Fibroblast of the conjunctiva (primary cell): ENCODE results near the gene ARID5B.
A peak's percentile ranks its signal among the peaks of the same experiment; 100 is the strongest.

Experiments used
- DNase-seq: peaks from one replicate; pipeline ENCODE4 v3.0.0-alpha.2; 2010; ENCODE audit warnings: low read depth

The ARID5B gene

DNA sequence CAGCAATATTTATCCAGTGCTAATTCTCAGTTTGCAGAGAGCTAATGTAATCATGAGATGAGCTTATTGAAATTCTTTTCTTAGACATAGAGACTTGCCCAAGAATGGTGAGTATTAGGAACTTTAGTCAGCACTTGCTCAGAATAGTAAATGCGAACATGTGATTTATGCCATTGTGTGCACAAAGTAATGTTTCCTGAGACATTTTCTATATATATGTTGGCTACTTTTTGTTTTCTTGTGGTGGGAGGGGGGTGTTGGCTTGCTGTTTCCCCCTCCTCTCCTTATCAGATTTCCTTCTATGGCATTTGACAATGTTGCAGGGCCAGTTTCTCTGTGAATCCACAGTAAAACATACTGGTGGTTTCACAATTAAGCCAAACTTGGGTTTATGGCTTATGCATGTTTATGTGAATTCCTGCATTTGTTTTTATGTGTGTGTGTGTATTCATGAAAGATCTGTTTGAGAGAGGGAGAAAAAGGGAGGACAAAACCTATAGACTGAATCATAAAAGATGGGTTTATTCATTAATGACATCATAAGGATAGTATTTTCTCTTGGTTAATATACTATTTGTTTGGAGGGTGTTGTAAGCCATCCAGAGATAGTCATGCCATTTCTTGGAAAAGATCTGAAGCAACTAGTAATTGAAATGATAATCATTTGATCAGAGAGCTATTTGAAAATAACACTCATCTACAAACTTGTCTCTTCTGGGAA lies 36.3 kb downstream of the ARID5B start:
- no peak for DNase-seq

DNA sequence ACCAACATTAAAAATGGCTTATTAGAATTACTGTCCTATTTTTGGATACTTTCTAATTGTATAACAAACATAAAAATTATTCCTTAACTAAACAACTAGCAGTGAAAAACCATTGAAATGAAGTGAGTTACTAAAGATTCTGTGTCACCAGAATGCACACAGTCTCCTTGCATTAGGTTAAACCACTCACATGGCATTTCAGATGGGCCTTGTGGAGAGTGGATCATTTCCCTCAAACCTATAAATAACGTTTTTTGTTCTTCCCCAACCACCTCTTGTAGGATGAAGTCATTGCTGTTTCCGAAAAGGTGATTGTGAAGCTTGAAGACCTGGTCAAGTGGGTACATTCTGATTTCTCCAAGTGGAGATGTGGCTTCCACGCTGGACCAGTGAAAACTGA lies 38.4 kb downstream of the ARID5B start:
- no peak for DNase-seq

DNA sequence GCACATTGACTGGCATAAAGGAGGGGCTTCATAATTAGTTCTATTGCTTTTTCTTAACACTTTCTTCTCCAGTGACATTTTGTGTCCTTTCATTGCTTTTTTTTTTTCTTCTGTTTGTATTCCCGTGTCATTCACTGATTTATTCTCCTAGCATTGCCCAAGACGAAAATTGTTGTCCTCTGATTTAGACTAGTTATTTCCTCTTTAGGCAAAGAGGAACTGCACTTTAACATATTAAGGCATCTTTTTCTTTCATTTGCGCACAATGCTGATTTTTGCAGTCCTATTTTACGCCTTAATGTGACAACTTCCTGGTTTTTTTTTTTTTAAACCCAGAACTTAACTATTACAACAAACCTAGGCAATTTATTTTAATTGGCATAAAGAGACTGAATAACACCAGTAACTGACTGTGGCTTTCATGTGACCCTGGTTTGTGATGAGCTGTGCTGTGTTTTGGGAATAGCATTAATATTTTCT lies 39.7 kb downstream of the ARID5B start:
- DNase-seq = no peak

DNA sequence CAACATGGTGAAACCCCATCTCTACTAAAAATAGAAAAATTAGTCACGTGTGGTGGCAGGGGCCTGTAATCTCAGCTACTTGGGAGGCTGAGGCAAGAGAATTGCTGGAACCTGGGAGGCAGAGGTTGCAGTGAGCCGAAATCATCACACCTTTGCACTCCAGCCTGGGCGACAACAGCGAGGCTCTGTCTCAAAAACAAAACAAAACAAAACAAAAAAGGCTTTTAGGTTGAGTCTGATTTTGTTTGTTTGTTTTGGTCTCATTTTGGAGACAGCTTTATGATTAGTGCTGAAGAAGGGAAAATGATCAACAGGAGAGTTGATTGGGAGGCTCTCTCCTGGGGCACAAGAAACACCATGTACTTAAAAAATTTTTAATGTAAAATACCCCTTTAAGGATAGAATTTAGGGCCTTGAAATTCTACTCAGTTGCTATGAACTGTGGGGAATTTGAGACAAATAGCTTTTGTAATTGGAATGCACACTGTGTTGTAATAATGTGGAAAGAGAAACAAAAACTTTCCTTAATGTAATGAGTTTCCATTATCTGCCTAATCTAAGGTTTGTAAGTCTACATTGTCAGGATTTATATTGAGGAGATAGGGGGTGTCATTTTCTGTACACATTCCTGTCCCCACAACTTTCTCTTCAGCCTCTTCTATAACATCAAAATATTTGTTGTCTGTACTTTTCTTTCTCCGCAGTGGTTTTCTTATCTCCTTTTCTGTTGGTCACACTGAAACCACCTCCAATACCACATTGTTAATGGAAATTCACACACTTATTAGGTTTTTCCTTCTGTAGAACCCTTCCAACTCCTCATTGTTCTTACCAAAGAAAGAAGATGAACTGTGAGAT lies 41.3 kb downstream of the ARID5B start:
- DNase-seq = peak; percentile 27

DNA sequence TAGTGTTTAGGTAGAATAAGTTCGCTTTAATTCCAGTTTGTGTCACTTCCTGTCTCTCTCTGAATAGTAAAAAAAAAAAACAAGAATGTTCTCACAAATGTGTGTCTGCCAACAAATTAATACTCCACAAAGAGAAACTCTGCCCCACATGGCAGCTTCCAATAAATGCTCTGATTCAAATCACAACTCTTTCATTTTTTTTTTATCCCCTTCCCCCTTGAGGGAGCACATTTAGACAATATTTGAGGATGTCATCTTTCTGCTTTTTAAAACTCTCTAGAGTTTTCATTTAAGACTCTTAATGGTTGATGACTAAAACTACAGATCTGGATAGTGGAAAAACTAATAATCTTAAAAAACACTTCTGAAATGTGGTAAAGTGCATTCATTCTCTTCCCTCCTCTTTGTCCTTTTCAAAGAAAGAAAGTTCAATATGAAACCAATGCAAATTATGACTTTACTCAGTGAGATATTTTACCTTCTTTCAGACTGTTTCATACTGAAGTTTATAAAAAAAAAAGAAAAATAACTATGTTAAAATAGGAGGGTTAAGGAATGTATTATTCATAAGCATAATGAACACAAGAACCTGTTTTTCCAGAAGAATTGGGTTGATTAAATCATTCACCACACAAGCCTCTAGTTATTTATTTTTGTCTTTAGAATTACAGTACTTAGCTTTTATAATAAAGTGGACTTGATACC lies 42.3 kb downstream of the ARID5B start:
- DNase-seq = peak; percentile 64

DNA sequence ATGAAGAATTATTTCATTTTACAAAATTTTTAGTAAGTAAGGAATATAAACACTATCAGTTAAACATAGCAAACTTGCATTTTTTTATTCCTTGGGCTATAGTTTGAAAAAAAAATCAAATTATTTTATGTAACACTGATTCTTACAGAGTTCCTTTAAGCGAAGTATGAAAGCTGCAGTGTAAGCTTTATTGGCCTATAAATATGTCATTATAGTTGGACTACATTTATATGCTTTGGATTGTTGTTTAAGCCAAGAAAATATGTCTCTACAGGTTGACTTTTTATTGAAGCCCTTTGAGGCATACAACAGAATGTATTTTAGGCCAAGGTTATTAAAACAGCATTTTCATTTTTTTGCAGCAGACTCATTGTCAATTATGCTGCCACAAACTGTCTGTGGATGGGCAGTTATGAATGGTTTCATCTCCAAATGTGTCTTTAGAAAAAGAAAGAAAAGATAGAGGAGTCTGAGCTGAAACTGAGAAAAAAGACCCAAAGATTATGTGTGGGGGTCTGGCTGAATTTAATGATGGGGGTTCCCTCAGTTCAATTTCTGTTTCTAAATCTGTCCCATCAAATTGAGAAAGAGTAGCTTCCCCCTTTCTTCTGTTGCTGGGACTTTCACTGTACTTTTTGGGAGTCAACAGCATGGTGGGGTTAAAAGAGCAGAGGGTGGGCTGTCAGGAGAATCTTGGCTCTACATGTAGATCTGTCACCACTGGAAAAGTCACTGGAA lies 43.1 kb downstream of the ARID5B start:
- DNase-seq = no peak

DNA sequence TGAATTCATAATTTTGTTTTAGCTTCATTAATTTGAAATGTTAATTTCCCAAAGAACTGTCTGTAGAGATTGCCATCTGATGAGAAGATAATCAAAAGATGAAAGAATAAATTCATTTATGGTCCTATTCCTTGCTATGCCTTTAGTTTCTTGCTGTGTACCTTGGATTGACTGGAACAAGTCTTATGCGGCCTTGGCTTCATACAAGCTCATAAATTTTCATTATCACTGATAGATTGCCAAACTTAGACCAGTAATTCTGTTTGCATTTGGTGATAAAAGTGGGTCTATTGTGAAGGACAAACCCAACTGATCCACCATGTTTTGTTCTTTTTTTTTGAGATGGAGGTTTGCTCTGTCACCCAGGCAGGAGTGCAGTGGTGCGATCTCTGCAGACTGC lies 48.2 kb downstream of the ARID5B start:
- no peak for DNase-seq

DNA sequence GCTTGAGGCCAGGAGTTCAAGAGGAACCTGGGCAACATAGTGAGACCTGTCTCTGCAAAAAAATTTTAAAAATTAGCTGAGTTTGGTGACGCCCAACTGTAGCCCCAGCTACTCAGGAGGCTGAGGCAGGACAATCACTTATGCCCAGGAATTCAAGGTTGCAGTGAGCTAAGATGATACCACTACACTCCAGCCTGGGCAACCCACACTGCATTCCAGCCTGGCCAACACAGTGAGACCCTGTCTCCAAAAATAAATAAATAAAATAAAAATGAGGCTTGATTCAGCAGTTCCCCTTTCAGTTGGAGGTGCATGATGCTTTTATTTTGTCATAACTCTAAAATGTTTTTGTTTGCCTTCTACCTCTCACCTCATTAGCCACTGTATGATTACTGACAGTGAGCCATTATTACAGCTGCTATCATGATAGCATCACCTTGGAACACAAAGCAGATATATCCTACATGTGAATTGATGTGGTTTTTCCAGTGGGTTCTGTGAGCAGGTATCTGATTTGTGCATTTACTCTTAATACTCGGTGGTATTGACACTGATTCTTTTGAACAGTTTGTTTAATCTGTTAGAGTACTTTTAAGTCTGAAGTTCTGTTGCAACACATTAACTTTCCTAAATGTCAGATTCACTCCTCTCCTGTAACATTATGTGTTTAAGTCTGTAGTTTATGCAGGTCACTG lies 49.1 kb downstream of the ARID5B start:
- no peak for DNase-seq

DNA sequence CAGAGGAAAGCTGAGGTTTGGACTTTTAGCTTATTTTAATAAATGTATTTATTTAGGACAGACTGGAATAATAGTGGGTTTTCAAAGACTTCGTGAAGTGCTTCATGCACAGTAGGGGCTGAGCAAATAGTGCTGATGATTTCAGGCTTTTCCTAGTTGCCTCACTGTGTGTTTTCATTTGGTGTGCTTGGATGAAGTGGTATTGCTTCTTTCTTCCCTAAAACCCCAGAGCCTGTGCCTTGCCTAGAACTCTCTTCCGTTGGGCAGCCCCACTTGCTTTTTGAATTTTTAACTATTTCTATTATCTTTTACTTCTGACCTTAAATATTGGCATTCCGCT lies 49.6 kb downstream of the ARID5B start:
- DNase-seq = no peak

DNA sequence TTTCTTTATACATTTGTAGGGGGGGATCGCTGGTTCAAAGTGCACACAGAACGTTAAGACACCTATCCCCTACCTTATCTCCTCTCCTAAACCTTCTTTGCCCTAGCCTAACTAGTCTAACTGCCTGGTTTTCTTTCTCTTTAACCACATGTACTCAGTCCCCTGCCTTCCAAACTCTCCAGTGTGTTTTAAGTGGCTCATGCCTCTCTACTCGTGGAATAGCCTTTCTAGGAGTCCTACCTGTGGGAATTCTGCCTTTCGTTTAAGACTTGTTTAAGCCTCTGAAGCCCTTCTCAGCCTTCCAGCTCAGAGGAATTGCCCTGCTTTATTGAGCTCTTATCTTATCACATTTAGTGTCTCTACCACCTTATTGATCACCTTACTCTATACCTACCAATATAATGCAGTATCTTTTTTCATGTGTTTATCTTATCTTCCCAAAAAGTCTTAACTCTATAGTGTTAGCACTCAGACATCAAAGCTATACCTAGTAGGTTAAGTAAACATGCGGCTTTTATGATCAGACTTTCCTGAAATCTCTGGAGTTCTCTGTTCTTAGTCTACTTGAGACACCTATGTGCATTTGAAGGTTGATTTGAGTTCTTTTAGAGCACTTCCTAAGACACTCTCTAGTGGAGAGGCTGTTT lies 50.7 kb downstream of the ARID5B start:
- no peak for DNase-seq

DNA sequence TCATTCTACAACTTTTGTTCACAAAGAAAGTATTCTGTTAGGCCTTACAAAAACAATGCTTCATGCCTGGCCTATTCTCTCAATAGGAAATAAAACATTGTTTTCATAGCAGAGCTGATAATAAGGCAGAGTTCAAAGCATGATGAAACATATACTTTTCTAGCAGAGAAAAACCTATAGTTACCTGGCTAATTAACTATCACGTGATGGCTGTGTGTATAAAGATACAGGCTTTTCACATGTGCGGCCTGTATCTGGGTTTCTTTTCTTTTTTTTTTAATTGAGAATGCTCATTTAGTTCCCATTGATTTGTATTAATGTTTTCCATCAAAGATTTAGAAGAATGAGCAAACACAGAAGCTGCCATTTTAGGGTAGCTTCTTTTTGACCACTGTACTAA lies 51.7 kb downstream of the ARID5B start:
- no peak for DNase-seq

DNA sequence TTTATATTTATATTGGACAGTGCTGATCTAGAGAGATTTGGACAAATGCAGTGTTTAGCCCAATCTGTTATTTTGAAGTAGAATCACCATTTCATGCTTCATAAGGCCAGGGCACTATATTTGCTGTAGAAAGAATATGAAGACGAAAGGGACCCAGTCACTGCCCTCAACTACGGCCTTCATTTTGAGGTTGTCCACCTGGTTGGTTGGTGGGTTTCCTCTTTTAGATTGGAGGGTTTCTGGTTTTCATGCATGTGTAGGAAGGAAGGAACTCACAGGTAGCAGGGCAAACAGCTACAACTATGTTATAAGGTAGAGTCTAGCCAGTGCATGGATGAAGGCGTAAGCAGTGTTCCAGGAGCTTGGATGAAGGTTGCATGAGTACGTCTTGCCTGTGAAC lies 56.3 kb downstream of the ARID5B start:
- DNase-seq = no peak

DNA sequence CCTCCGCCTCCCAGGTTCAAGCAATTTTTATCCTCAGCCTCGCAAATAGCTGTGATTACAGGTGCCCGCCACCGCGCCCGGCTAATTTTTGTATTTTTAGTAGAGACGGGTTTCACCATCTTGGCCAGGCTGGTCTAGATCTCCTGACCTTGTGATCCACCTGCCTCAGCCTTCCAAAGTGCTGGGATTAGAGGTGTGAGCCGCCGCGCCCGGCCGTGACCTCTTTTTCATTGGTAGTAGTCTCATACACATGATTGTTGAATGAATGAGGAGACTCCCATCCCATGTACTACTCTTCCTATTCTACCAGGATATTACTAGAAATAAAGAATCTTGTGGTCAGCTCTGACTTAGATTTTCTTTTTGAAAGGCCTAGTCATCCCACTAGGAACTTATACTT lies 56.8 kb downstream of the ARID5B start:
- DNase-seq = no peak

DNA sequence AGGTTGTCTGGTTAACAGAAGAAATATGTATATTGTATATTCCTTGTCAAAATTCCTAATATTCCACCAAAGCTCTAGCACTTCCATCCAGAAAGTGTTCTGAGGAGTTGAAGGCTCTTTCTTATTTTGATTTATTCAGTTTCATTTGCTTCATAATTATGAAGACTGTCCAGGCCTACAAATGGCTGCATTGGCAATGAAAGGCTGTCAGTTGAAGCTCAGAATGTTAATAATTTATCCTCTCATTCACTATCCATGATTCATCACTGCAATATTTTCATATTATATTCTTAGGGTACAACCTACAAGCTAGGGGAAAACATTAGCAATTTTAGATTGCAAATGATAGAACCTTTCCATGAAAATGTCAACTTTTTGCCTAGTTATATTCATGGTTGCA lies 57.3 kb downstream of the ARID5B start:
- no peak for DNase-seq

DNA sequence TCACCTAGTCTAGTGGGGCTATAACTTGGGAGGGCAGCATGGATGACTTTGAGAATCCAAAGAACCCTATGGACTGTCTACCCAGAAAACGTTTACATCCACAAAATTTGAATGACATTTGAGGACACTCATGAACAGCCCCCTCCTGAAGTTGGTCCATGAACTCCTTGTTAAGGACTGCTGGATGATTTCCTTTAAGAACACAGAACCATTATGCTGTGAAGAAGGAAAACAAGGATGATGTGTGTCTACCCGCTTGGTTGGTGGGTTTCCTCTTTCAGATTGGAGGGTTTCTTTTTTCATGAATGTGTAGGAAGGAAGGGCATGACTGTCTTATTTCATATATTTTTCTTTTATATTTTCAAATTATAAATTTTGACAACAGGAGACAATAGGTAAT lies 58.3 kb downstream of the ARID5B start:
- no peak for DNase-seq

DNA sequence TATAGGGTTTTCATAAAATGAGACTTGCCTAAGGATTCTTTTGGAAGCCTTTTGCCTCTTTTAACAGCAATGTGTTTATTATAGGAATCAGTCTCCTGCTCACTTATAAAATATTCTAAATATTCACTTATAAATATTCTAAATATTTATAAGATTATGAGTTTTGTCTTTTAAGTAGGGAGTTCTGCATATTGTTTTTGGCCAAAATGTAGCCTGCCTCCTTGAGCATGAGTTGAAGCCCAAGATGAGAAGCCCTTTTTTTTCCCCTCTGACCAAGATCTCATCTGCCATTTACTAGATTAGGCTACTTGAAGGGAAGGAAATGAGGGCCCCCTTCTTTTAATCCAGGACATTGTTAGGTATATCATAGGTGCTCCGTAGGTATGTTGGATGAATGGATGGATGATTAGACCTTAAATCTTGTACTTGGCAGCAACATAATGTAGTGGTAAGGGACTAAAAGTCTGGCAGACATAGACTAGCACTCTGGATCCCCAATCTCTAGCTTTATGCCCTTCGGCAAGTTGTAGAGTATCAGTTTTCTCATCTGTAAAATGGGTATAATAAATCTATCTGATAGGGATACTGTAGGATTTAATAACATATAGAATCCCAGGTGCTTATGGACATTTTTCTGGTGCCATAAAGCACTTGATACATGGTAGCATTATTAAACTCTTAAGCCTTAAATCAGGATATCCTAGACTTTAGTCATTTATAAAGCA lies 59.1 kb downstream of the ARID5B start:
- DNase-seq = no peak

DNA sequence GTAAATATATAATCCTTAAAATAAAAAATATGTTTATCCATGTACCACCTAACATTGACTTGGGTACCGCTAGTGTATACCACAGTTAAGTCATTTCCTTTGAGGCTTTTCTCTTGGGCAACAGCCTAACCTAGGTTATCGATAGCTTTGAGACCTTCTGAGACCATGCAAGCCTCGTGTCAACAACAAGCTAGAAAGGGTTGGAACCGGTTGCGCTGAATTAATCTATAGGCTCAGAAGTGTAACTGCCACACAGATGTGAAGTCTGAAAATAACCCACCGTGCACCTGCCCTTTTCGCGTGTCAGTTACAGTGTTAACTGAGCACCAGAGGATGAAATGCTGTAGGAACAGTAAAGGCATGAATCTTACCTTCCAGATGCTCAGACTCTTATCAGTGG lies 59.8 kb downstream of the ARID5B start:
- DNase-seq = no peak

DNA sequence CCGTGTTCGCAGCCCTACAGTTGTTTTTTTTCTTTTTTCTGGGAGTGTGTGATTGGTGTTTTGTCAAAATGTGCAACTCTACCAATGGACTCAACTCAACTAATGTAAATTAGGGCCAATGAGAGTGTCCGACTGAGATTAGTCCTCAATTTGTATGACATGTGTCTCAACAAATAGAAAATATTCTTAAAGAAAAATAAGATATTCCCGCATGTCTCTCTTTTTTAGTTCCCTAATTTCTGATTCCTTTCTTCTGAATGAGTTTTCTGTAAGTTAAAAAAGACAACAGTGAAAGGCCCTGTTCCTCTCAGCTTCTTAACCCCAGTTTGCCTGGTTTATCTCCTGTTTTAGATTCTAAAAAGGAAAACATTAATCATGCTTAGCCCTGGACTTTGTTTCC lies 61.5 kb downstream of the ARID5B start:
- no peak for DNase-seq

DNA sequence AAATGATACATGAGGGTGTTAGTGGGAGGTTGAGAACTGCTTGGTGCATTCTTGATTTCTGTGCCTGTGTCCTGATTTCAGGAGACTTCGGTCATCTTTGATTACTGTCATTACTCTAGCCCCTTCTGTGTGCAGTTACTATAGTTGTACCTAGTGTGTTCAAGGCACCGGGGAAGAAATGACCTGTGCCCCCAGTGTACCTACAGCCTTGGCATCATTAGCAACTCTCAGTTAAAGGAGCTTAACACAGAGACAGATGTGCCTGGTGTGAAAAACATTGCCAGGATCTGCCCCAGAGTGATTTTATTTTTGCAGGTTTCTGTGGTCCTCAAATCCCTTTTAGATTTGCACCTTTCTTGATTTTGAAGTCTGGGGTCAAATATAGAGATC lies 62.2 kb downstream of the ARID5B start:
- DNase-seq = no peak

DNA sequence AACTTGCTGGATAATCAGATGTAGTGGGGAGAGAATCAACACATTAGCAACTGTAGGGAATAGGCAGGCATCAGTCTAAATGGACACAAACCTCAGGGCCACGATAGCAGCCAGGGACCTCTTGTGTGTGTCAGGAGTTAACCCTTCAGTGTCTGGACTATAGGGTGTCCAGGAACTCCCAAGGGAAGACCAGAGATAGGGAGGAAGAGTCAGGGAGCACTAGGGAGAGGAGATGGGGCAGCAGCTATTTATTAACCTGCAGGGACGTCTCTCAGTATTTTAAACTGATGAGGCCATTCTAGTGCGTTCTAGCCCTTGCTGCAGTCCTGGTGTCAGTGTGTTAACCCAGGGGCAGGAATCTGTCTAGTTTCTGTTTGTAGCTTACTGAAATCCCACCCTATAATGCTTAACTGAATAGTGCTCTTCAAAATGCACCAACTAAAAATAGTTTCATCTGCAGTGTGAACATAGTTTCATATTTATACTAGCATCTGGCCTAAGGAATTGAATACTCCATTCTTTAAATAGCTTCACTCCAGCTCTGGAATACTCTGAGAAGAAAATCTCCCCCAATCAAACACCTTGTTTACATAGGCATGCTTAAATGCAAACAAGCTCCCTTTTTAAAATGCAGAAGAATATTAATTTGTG lies 62.7 kb downstream of the ARID5B start:
- no peak for DNase-seq
